ENCODE measurements around the gene ZNF575.

ZNF575 gene

GRCh38 chr19:43532962-43533545 is at the start of gene ZNF575:
TSS of gene ZNF575 (plus strand) at chr19:43533188. CDS start at chr19:43534423, 1,235 bp downstream.
- peaks cover under 1% of the 10 kb centered on the region; the same call in 1 of the 2 replicates for H3K36me3 ChIP-seq (ENCODE audit: insufficient read depth, low read length)

GRCh38 chr19:43483281-43483680 is 49.7 kb upstream of the ZNF575 start:
- Histone ChIP-seq H3K4me1 (ENCODE audit: insufficient read depth, low read length) (no peaks in the 10 kb centered on the region), H3K9ac (ENCODE audit: low read depth, low read length) (no peak overlapping the region), H3K36me3 (ENCODE audit: insufficient read depth, low read length) (no peaks in the 10 kb centered on the region), H3K9me3 (ENCODE audit: control insufficient read depth, insufficient read depth, low read length) (no peaks in the 10 kb centered on the region)

More at GRCh38 chr19:43532962-43533545, at the start of gene ZNF575:
- Histone ChIP-seq H3K9me3 (ENCODE audit: control insufficient read depth, insufficient read depth, low read length) (no peaks in the 10 kb centered on the region), H3K9ac (ENCODE audit: low read depth, low read length) (peak within 1 kb of the TSS; percentile 69), H3K4me1 (ENCODE audit: insufficient read depth, low read length) (peaks cover 6% of the 10 kb centered on the region)

GRCh38 chr19:43485951-43486350 is 47.0 kb upstream of the ZNF575 start:
- Histone ChIP-seq H3K9ac (ENCODE audit: low read depth, low read length) (no peak overlapping the region), H3K9me3 (ENCODE audit: control insufficient read depth, insufficient read depth, low read length) (no peaks in the 10 kb centered on the region), H3K4me1 (ENCODE audit: insufficient read depth, low read length) (no peaks in the 10 kb centered on the region), H3K36me3 (ENCODE audit: insufficient read depth, low read length) (no peaks in the 10 kb centered on the region)

- no peaks in the 10 kb centered on the region for H3K36me3 ChIP-seq (ENCODE audit: insufficient read depth, low read length)
- no peak overlapping the region for H3K9ac ChIP-seq (ENCODE audit: low read depth, low read length)
- H3K4me1 ChIP-seq (ENCODE audit: insufficient read depth, low read length): no peaks in the 10 kb centered on the region
- no peaks in the 10 kb centered on the region for H3K9me3 ChIP-seq (ENCODE audit: control insufficient read depth, insufficient read depth, low read length)
These were observed 46.6 kb upstream of the ZNF575 start for GRCh38 chr19:43486412-43486811.

GRCh38 chr19:43488179-43488578 is 44.8 kb upstream of the ZNF575 start:
- Histone ChIP-seq H3K9me3 (ENCODE audit: control insufficient read depth, insufficient read depth, low read length) (no peaks in the 10 kb centered on the region), H3K36me3 (ENCODE audit: insufficient read depth, low read length) (no peaks in the 10 kb centered on the region), H3K4me1 (ENCODE audit: insufficient read depth, low read length) (no peaks in the 10 kb centered on the region), H3K9ac (ENCODE audit: low read depth, low read length) (no peak overlapping the region)

GRCh38 chr19:43489310-43489709 is 43.7 kb upstream of the ZNF575 start:
- H3K4me1 ChIP-seq (ENCODE audit: insufficient read depth, low read length): no peaks in the 10 kb centered on the region
- H3K36me3 ChIP-seq (ENCODE audit: insufficient read depth, low read length): no peaks in the 10 kb centered on the region
- H3K9me3 ChIP-seq (ENCODE audit: control insufficient read depth, insufficient read depth, low read length): no peaks in the 10 kb centered on the region
- no peak overlapping the region for H3K9ac ChIP-seq (ENCODE audit: low read depth, low read length)

GRCh38 chr19:43489979-43490599 is 42.9 kb upstream of the ZNF575 start:
- H3K4me1 ChIP-seq (ENCODE audit: insufficient read depth, low read length): no peaks in the 10 kb centered on the region
- H3K9me3 ChIP-seq (ENCODE audit: control insufficient read depth, insufficient read depth, low read length): no peaks in the 10 kb centered on the region
- no peaks in the 10 kb centered on the region for H3K36me3 ChIP-seq (ENCODE audit: insufficient read depth, low read length)
- no peak overlapping the region for H3K9ac ChIP-seq (ENCODE audit: low read depth, low read length)

GRCh38 chr19:43490759-43491158 is 42.2 kb upstream of the ZNF575 start:
- Histone ChIP-seq H3K9me3 (ENCODE audit: control insufficient read depth, insufficient read depth, low read length) (no peaks in the 10 kb centered on the region), H3K36me3 (ENCODE audit: insufficient read depth, low read length) (no peaks in the 10 kb centered on the region), H3K4me1 (ENCODE audit: insufficient read depth, low read length) (no peaks in the 10 kb centered on the region)

GRCh38 chr19:43495082-43495481 is 37.9 kb upstream of the ZNF575 start:
- Histone ChIP-seq H3K4me1 (ENCODE audit: insufficient read depth, low read length) (no peaks in the 10 kb centered on the region), H3K36me3 (ENCODE audit: insufficient read depth, low read length) (no peaks in the 10 kb centered on the region), H3K9me3 (ENCODE audit: control insufficient read depth, insufficient read depth, low read length) (no peaks in the 10 kb centered on the region), H3K9ac (ENCODE audit: low read depth, low read length) (no peak overlapping the region)

More at GRCh38 chr19:43490759-43491158, 42.2 kb upstream of the ZNF575 start:
- H3K9ac ChIP-seq (ENCODE audit: low read depth, low read length): no peak overlapping the region

GRCh38 chr19:43496960-43497359 is 36.0 kb upstream of the ZNF575 start:
- Histone ChIP-seq H3K36me3 (ENCODE audit: insufficient read depth, low read length) (no peaks in the 10 kb centered on the region), H3K4me1 (ENCODE audit: insufficient read depth, low read length) (no peaks in the 10 kb centered on the region), H3K9ac (ENCODE audit: low read depth, low read length) (no peak overlapping the region), H3K9me3 (ENCODE audit: control insufficient read depth, insufficient read depth, low read length) (no peaks in the 10 kb centered on the region)

GRCh38 chr19:43498233-43498842 is 34.6 kb upstream of the ZNF575 start:
- Histone ChIP-seq H3K4me1 (ENCODE audit: insufficient read depth, low read length) (peaks cover 3% of the 10 kb centered on the region; the same call in 1 of the 2 replicates), H3K36me3 (ENCODE audit: insufficient read depth, low read length) (no peaks in the 10 kb centered on the region), H3K9me3 (ENCODE audit: control insufficient read depth, insufficient read depth, low read length) (no peaks in the 10 kb centered on the region), H3K9ac (ENCODE audit: low read depth, low read length) (no peak overlapping the region)

GRCh38 chr19:43499042-43499441 is 33.9 kb upstream of the ZNF575 start:
- no peaks in the 10 kb centered on the region for H3K36me3 ChIP-seq (ENCODE audit: insufficient read depth, low read length)
- H3K9ac ChIP-seq (ENCODE audit: low read depth, low read length): no peak overlapping the region
- H3K4me1 ChIP-seq (ENCODE audit: insufficient read depth, low read length): peaks cover 3% of the 10 kb centered on the region; the same call in 1 of the 2 replicates
- no peaks in the 10 kb centered on the region for H3K9me3 ChIP-seq (ENCODE audit: control insufficient read depth, insufficient read depth, low read length)

GRCh38 chr19:43501661-43502418 is 31.1 kb upstream of the ZNF575 start:
- Histone ChIP-seq H3K9ac (ENCODE audit: low read depth, low read length) (peak overlapping the region; percentile 49; the same call in 1 of the 2 replicates), H3K4me1 (ENCODE audit: insufficient read depth, low read length) (peaks cover 3% of the 10 kb centered on the region; the same call in 1 of the 2 replicates), H3K36me3 (ENCODE audit: insufficient read depth, low read length) (no peaks in the 10 kb centered on the region), H3K9me3 (ENCODE audit: control insufficient read depth, insufficient read depth, low read length) (no peaks in the 10 kb centered on the region)

- Histone ChIP-seq H3K9ac (ENCODE audit: low read depth, low read length) (peak overlapping the region; percentile 49; the same call in 1 of the 2 replicates), H3K4me1 (ENCODE audit: insufficient read depth, low read length) (peaks cover 3% of the 10 kb centered on the region; the same call in 1 of the 2 replicates), H3K36me3 (ENCODE audit: insufficient read depth, low read length) (no peaks in the 10 kb centered on the region), H3K9me3 (ENCODE audit: control insufficient read depth, insufficient read depth, low read length) (no peaks in the 10 kb centered on the region)
These were observed 30.5 kb upstream of the ZNF575 start for GRCh38 chr19:43502419-43502976.

Measured in ES-I3 (cell line).